Panc1 (cell line): ENCODE measurements around the gene CDK18. TPM values are rescaled to one million over a fixed set of nuclear protein-coding genes. Genes with fewer than 3 reads are reported as not detected.

ENCODE experiments used
- ATAC-seq: fragments of 200-7000 bp; cut with Tn5 transposase; 2 replicates; pipeline ENCODE4 v1.9.1; 2020; ENCODE audit warnings: mild to moderate bottlenecking, moderate library complexity
- BruUV-seq: library from RNA; stranded (reverse); fragments of 400-500 nt; replicated peaks from 2 replicates; lab custom pipeline; 2021; lab: Mats Ljungman, UMichigan
- CTCF ChIA-PET: fragments of 300-600 bp; sonication (Branson Sonifier 250); formaldehyde crosslinking; loops from one replicate; lab custom pipeline; 2022; ENCODE audit warnings: antibody characterized with exemption; lab: Charles Lee
- POLR2A ChIA-PET: fragments of 300-600 bp; sonication (Branson Sonifier 250); formaldehyde crosslinking; loops from one replicate; lab custom pipeline; 2022; ENCODE audit warnings: antibody characterized with exemption; lab: Charles Lee
- DNase-seq: peaks from one replicate; pipeline ENCODE4 v3.0.0-alpha.2; 2010; ENCODE audit warnings: low read depth, low spot score
- H3K27ac ChIP-seq: 2 replicates; pipeline ENCODE4 v1.5.1; 2011; ENCODE audit warnings: mild to moderate bottlenecking, low read length, inconsistent platforms
- H3K27me3 ChIP-seq: fragments of 200-500 bp; sonication (Bioruptor generic); 2 replicates; pipeline ENCODE4 v1.6.0; 2014; ENCODE audit warnings: low read length, inconsistent platforms; ENCODE audit not compliant: control insufficient read depth, insufficient read depth
- H3K36me3 ChIP-seq: fragments of 200-500 bp; sonication (Bioruptor generic); 2 replicates; pipeline ENCODE4 v1.5.1; 2014; ENCODE audit warnings: inconsistent platforms, mild to moderate bottlenecking, low read length, moderate library complexity; ENCODE audit not compliant: control insufficient read depth, insufficient read depth
- H3K4me1 ChIP-seq: 2 replicates; pipeline ENCODE4 v1.5.1; 2011; ENCODE audit warnings: inconsistent platforms, mild to moderate bottlenecking, low read length, moderate library complexity; ENCODE audit not compliant: control insufficient read depth, insufficient read depth
- H3K4me3 ChIP-seq, 2 experiments: 2 replicates each; pipeline ENCODE4 v1.5.1; 2011 to 2012; ENCODE audit warnings: low read depth in 2 of 2, low read length in 2 of 2, mild to moderate bottlenecking in 2 of 2, inconsistent platforms in 1 of 2, moderate library complexity in 1 of 2
- H3K9me3 ChIP-seq: fragments of 200-500 bp; sonication (Bioruptor generic); 2 replicates; pipeline ENCODE4 v1.5.1; 2014; ENCODE audit warnings: low read depth, mild to moderate bottlenecking, inconsistent platforms, low read length, moderate library complexity; ENCODE audit not compliant: control insufficient read depth, insufficient read depth
- POLR2AphosphoS5 ChIP-seq: IDR thresholded peaks from 2 replicates; pipeline ENCODE4 v1.6.1; 2012; ENCODE audit warnings: mild to moderate bottlenecking, low read depth, low read length, moderate library complexity
- REST ChIP-seq, 2 experiments: IDR thresholded peaks; 2 replicates each; pipeline ENCODE4 v1.6.1; 2011 to 2012; ENCODE audit warnings: low read depth in 2 of 2, control low read depth in 1 of 2, low read length in 1 of 2, mild to moderate bottlenecking in 1 of 2, moderate library complexity in 1 of 2; ENCODE audit not compliant: insufficient read depth in 1 of 2
- SIN3A ChIP-seq: IDR thresholded peaks from 2 replicates; pipeline ENCODE4 v1.6.1; 2012; ENCODE audit warnings: low read depth, mild to moderate bottlenecking, low read length, moderate library complexity, borderline replicate concordance; ENCODE audit not compliant: insufficient read depth
- TCF7L2 ChIP-seq: IDR thresholded peaks from 2 replicates; pipeline ENCODE4 v1.6.1; 2011; ENCODE audit warnings: mild to moderate bottlenecking, low read depth, low read length, inconsistent platforms
- in situ Hi-C: cut with HindIII; loops from 2 replicates; pipeline ENCODE4 v1.10.0; 2016; ENCODE audit warnings: low sequenced_read_pairs, low pct_unique_long_range_greater_than_20kb
- intact Hi-C: fragments of 100-400 bp; cut with micrococcal nuclease; formaldehyde crosslinking; loops from one replicate; pipeline ENCODE4 v1.10.0; 2022; ENCODE audit not compliant: unreplicated experiment
- total RNA-seq: library from RNA; stranded (reverse); gene quantifications from one replicate; pipeline ENCODE4 v1.2.1, GENCODE V29; 2021; ENCODE audit not compliant: unreplicated experiment
- TF ChIP-seq, protein P1 (sequence below): fragments of 450-650 bp; IDR thresholded peaks from 2 replicates; pipeline ENCODE4 v1.5.1; 2017; ENCODE audit warnings: mild to moderate bottlenecking

CDK18 gene
- total RNA-seq, 1 experiment from 2014 or later, result 7.0 TPM

- intact Hi-C loops (no loop called here), in situ Hi-C loops (no loop called here)
- ChIA-PET POLR2A (no interaction called here), CTCF (no interaction called here)
- DNase-seq (no peak), ATAC-seq (no peak)
- Histone ChIP-seq H3K4me3 (no peak overlapping the region), H3K9me3 (no peaks in the 10 kb centered on the region), H3K4me1 (peaks cover 4% of the 10 kb centered on the region; the same call in 1 of the 2 replicates), H3K27ac (no peak overlapping the region), H3K27me3 (peaks cover 4% of the 10 kb centered on the region), H3K36me3 (peaks cover 5% of the 10 kb centered on the region; the same call in 1 of the 2 replicates)
- BruUV-seq, result no TSS peak
- TF ChIP-seq, protein P1, sequence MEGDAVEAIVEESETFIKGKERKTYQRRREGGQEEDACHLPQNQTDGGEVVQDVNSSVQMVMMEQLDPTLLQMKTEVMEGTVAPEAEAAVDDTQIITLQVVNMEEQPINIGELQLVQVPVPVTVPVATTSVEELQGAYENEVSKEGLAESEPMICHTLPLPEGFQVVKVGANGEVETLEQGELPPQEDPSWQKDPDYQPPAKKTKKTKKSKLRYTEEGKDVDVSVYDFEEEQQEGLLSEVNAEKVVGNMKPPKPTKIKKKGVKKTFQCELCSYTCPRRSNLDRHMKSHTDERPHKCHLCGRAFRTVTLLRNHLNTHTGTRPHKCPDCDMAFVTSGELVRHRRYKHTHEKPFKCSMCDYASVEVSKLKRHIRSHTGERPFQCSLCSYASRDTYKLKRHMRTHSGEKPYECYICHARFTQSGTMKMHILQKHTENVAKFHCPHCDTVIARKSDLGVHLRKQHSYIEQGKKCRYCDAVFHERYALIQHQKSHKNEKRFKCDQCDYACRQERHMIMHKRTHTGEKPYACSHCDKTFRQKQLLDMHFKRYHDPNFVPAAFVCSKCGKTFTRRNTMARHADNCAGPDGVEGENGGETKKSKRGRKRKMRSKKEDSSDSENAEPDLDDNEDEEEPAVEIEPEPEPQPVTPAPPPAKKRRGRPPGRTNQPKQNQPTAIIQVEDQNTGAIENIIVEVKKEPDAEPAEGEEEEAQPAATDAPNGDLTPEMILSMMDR, result no peak
- TF ChIP-seq POLR2AphosphoS5 (no peak), TCF7L2 (no peak), REST (IDR thresholded peaks at IDR 0.05; ENCODE audit: insufficient read depth in 1 of 2, low read depth in 2 of 2, low read length in 1 of 2) (no peak), SIN3A (no peak)
Measured at GRCh38 chr1:205505791-205506190, 1.3 kb downstream of the CDK18 start.

- peaks cover 4% of the 10 kb centered on the region for H3K27me3 ChIP-seq
Measured at GRCh38 chr1:205506409-205507200, 2.1 kb downstream of the CDK18 start.

More at GRCh38 chr1:205506409-205507200, 2.1 kb downstream of the CDK18 start:
- DNase-seq, result no peak
- POLR2A ChIA-PET, result no interaction called here
- intact Hi-C loops (no loop called here), in situ Hi-C loops (no loop called here)
- no peak for ATAC-seq
- H3K4me1 ChIP-seq, result peaks cover 4% of the 10 kb centered on the region; the same call in 1 of the 2 replicates
- BruUV-seq, result no TSS peak
- CTCF ChIA-PET, result no interaction called here
- H3K9me3 ChIP-seq, result no peaks in the 10 kb centered on the region
- H3K27ac ChIP-seq, result no peak overlapping the region
- H3K4me3 ChIP-seq, result no peak overlapping the region
- TF ChIP-seq REST (IDR thresholded peaks at IDR 0.05; ENCODE audit: insufficient read depth in 1 of 2, low read depth in 2 of 2, low read length in 1 of 2), result no peak
- TF ChIP-seq, protein P1, result no peak
- TF ChIP-seq SIN3A, result no peak
- TF ChIP-seq POLR2AphosphoS5, result no peak
- no peak for TF ChIP-seq TCF7L2
- peaks cover 5% of the 10 kb centered on the region; the same call in 1 of the 2 replicates for H3K36me3 ChIP-seq
